ENCODE data around the gene BUB1B. TPM values are rescaled to one million over a fixed set of nuclear protein-coding genes. Genes with fewer than 3 reads are reported as not detected.

BUB1B gene
- total RNA-seq, 1 experiment from 2014 or later: 34.6 TPM

DNA sequence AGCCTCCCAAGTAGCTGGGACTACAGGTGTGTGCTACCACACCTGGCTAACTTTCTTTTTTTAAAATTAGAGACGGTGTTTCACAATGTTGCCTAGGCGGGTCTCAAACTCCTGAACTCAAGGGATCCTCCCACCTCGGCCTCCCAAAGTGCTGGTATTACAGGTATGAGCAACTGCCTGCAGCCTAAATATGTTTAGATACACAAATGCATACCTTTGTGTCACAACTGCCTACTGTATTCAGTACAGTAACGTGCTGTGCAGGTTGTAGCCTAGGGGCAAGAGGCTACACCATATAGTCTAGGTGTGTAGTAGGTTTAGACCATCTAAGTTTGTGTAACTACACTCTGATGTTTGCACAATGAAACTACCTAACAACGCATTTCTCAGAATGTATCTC, 68.4 kb downstream of the BUB1B start:
- in situ Hi-C loops (cut with HindIII; ENCODE audit: low pct_unique_long_range_greater_than_20kb, low sequenced_read_pairs): no loop called here
- DNase-seq (ENCODE audit: low read depth, low spot score): no peak

DNA sequence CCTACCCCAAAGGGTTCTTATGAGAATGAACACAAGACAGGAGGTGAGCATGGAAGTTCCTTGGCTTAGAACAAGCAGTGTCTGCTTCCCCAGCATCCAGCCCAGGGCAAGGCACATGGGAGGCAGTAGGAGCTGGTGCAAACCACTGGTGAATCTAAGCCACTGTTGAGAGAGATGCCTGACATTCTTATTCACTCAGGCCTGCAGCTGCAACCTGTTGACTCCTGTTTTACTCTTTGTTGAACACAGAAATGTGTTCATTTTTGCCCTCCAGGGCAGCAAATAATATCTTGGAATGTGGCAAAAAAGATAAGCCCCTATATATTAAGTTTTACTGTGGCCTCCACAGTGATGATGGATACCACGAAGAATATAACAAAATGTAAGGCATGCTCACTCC, 69.1 kb downstream of the BUB1B start:
- in situ Hi-C loops (cut with HindIII; ENCODE audit: low pct_unique_long_range_greater_than_20kb, low sequenced_read_pairs): no loop called here
- DNase-seq (ENCODE audit: low read depth, low spot score): no peak

DNA sequence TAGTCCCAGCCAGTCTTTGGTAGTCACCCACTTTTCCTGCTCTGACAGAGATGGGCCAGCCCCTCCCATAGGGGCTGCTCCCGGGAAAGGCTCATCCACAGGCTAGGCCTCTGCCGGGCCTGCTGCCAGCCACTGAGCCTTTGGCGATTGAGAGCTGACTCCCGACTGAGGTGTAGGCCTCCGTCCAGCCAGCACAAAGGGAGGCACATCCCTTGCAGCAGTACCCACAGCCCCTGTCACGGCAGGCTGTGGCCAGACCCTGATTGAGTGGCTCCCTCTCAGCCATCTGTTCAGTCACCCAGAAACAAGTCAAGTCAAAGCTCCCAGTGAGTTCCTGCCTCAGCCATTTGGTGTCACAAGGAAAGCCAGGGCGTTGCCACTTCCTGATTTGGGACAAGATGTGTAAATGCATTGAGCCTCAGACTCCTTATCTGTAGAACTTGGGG, 71.8 kb downstream of the BUB1B start:
- no peak for DNase-seq (ENCODE audit: low read depth, low spot score)
- in situ Hi-C loops (cut with HindIII; ENCODE audit: low pct_unique_long_range_greater_than_20kb, low sequenced_read_pairs): no loop called here

- in situ Hi-C loops (cut with HindIII; ENCODE audit: low pct_unique_long_range_greater_than_20kb, low sequenced_read_pairs): no loop called here
Observed at GRCh38 chr15:40233727-40234577, 73.1 kb downstream of the BUB1B start.

DNA sequence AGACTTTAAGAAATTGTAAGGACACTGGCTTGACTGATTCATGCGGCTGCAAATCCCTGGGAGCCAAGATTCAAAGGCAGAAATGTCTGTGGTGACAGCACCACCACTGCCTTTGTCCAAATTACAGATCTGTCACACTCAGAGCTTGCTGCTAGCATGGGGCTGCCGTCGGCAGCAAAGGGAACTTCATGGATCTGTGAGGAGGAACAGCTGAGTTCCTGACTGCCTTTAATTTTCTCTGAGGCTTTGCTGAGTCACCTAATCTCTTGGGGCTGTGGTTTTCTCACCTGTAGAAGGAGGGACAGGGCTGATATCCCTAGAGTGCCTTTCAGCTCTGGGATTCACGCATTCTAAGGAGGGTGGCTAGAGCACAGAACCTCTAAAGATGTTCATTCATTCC, 73.9 kb downstream of the BUB1B start:
- in situ Hi-C loops (cut with HindIII; ENCODE audit: low pct_unique_long_range_greater_than_20kb, low sequenced_read_pairs): no loop called here
- DNase-seq (ENCODE audit: low read depth, low spot score): no peak

More at GRCh38 chr15:40233727-40234577, 73.1 kb downstream of the BUB1B start:
- DNase-seq (ENCODE audit: low read depth, low spot score): no peak

DNA sequence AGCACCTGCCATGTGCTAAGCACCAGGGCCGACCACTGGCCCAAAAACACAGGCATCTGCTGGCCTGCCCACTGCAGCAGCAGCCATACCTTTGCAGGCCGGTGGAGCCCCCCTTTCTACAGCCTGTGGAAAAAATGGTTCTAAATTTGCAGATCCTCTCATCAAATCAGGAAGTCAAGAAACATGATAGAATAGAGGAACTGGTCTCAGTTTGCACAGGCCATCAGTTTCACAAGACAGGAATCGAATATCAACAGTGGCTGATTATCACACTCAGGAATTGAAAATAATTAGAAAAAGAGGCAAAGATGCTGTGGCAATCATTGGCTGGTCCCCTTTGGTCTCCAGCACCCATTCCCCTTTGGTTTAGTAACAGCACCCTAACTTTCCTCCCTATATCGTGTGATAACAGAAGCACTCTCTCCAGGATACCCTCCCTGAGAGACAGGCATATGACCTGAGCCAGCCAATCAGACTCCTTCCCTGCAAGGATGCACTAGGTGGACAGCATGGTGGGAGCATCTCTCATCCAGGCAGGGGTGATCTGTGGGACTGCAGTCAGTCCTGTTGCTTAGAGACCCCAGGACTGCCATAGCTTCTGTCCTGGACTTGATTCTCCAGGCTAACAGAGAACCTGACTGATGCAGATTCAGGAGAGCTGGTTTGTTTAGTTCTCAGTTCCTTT, 74.5 kb downstream of the BUB1B start:
- DNase-seq (ENCODE audit: low read depth, low spot score): peak; percentile 19
- in situ Hi-C loops (cut with HindIII; ENCODE audit: low pct_unique_long_range_greater_than_20kb, low sequenced_read_pairs): no loop called here

GRCh38 chr15:40238532-40239403, 77.9 kb downstream of the BUB1B start, which contains the start of gene PAK6:
Gene PAK6 (plus strand): TSS chr15:40239063. CDS start chr15:40264786, 25,723 bp downstream.
- in situ Hi-C loops (cut with HindIII; ENCODE audit: low pct_unique_long_range_greater_than_20kb, low sequenced_read_pairs): no loop called here
- DNase-seq (ENCODE audit: low read depth, low spot score): no peak

- in situ Hi-C loops (cut with HindIII; ENCODE audit: low pct_unique_long_range_greater_than_20kb, low sequenced_read_pairs): no loop called here
Observed at GRCh38 chr15:40239404-40239692, 78.5 kb downstream of the BUB1B start.

GRCh38 chr15:40239693-40240618, 79.1 kb downstream of the BUB1B start:
- in situ Hi-C loops (cut with HindIII; ENCODE audit: low pct_unique_long_range_greater_than_20kb, low sequenced_read_pairs): no loop called here
- no peak for DNase-seq (ENCODE audit: low read depth, low spot score)

More at GRCh38 chr15:40239404-40239692, 78.5 kb downstream of the BUB1B start:
- DNase-seq (ENCODE audit: low read depth, low spot score): no peak

GRCh38 chr15:40240619-40241221, 79.9 kb downstream of the BUB1B start:
- no peak for DNase-seq (ENCODE audit: low read depth, low spot score)
- in situ Hi-C loops (cut with HindIII; ENCODE audit: low pct_unique_long_range_greater_than_20kb, low sequenced_read_pairs): no loop called here

DNA sequence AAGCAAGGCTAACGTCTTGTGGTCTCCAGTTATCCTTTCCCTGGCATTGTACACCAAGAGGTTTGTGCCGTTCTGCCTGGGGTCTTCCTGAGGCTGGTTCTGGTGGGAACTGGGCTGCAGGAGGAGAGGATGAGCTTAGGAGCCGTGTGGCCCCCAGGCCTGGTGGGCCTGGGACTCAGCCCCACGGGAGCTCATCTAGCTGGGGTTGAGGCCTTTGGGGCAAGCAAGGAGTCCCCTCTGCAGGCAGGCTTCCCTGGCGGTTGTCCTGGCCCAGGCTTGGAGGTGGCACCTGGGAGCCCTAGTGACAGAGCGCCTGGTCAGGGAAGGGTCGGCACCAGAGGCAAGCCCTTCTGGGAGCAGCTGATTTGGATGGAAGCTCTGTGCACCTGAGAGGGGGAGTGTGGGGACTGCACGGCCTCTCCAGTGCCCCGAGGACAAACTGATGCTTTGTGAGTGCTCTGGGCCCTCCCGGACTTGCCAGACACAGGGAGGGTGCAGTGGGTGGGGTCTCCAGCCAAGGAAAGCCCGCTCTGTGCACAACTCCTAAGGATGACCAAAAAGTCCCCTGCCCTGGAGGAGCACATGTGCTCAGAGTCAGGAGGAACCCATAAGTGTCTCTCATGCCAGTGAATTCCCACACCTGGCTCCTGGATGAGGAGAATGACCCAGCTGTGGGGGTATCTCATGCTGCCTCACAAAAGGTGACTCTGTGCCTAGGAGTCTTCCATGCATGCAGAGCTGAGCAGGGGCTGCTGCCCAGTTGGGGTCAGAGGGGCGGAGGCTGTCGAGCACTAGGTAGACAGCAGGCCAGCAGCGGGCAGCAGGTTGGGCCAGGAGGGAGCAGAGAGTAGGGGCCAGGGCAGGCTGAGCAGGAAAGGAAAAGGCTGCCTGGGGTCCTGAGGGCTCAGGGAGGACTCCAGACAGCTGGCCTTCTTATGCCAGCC, 80.7 kb downstream of the BUB1B start:
- no peak for DNase-seq (ENCODE audit: low read depth, low spot score)
- in situ Hi-C loops (cut with HindIII; ENCODE audit: low pct_unique_long_range_greater_than_20kb, low sequenced_read_pairs): no loop called here

GRCh38 chr15:40242213-40242599, 81.3 kb downstream of the BUB1B start:
- DNase-seq (ENCODE audit: low read depth, low spot score): no peak
- in situ Hi-C loops (cut with HindIII; ENCODE audit: low pct_unique_long_range_greater_than_20kb, low sequenced_read_pairs): no loop called here

DNA sequence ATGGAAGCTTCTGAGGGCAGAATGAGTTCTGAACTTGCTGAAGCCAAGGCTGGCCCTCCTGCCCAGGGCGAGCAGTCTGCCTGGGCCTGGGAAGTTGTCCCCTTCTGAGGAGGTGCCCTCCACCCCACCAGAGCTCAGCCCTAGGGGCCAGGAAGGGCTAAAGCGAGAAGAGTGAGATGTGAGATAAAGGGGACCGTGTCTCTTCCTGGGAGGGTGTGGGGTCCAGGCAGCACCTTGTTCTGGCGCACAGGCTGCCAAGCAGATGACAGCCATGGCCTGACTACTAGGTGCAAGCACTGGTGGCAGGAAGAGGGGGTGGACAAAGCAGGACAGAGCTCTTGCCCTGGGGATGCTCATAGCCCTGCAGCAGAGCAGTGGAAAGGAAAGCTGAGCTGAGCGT, 81.7 kb downstream of the BUB1B start:
- in situ Hi-C loops (cut with HindIII; ENCODE audit: low pct_unique_long_range_greater_than_20kb, low sequenced_read_pairs): no loop called here
- DNase-seq (ENCODE audit: low read depth, low spot score): no peak

- no peak for DNase-seq (ENCODE audit: low read depth, low spot score)
- in situ Hi-C loops (cut with HindIII; ENCODE audit: low pct_unique_long_range_greater_than_20kb, low sequenced_read_pairs): no loop called here
Observed at GRCh38 chr15:40243126-40243810, 82.4 kb downstream of the BUB1B start.

- in situ Hi-C loops (cut with HindIII; ENCODE audit: low pct_unique_long_range_greater_than_20kb, low sequenced_read_pairs): no loop called here
- no peak for DNase-seq (ENCODE audit: low read depth, low spot score)
Observed at GRCh38 chr15:40244961-40245523, 84.2 kb downstream of the BUB1B start.
